ENCODE data around the gene CD44. TPM values are rescaled to one million over a fixed set of nuclear protein-coding genes. Genes with fewer than 3 reads are reported as not detected.

CD44 gene
- total and polyA plus RNA-seq, 9 donors = 8.3 to 330 (median 26.0) TPM

DNA sequence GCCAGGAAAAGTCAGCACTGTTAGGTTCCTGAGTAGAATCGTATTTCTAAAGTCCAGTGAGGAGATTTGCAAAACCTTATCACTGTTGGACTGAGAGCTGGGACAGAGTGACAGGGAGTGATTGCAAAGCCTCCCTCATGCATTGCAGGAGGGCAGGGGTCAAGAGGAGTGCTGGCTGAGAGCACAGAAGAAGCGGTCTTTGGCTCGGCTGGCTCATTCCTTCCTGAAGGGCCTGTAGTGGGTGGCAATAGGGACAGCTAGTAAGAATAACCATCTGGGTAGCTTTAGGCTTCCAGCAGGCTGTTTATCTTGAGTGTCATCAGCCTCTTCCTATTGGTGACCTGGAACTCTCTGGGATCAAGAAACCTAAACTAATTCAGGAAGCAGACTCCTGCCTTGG, 53.4 kb downstream of the CD44 start:
- H3K4me3 ChIP-seq = no peak overlapping the region
- H3K9me3 ChIP-seq = no peaks in the 10 kb centered on the region
- intact Hi-C loops (cut with DNase I) = no loop called here
- H3K27me3 ChIP-seq = no peaks in the 10 kb centered on the region
- peaks cover 10% of the 10 kb centered on the region for H3K4me1 ChIP-seq (ENCODE audit: insufficient read depth)
- DNase-seq = peak in 1 of 5 donors; percentile 27
- no peak overlapping the region for H3K27ac ChIP-seq
- no peaks in the 10 kb centered on the region for H3K36me3 ChIP-seq
- TF ChIP-seq EP300 (IDR thresholded peaks at IDR 0.05) (no peak), POLR2A (IDR thresholded peaks at IDR 0.05) (no peak)
- TF ChIP-seq, protein P1, sequence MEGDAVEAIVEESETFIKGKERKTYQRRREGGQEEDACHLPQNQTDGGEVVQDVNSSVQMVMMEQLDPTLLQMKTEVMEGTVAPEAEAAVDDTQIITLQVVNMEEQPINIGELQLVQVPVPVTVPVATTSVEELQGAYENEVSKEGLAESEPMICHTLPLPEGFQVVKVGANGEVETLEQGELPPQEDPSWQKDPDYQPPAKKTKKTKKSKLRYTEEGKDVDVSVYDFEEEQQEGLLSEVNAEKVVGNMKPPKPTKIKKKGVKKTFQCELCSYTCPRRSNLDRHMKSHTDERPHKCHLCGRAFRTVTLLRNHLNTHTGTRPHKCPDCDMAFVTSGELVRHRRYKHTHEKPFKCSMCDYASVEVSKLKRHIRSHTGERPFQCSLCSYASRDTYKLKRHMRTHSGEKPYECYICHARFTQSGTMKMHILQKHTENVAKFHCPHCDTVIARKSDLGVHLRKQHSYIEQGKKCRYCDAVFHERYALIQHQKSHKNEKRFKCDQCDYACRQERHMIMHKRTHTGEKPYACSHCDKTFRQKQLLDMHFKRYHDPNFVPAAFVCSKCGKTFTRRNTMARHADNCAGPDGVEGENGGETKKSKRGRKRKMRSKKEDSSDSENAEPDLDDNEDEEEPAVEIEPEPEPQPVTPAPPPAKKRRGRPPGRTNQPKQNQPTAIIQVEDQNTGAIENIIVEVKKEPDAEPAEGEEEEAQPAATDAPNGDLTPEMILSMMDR (IDR thresholded peaks at IDR 0.05) = no peak
- 13 to 39% (median 23%) methylated on average over 3 of the region's 3 CpGs for WGBS, 3 donors

DNA sequence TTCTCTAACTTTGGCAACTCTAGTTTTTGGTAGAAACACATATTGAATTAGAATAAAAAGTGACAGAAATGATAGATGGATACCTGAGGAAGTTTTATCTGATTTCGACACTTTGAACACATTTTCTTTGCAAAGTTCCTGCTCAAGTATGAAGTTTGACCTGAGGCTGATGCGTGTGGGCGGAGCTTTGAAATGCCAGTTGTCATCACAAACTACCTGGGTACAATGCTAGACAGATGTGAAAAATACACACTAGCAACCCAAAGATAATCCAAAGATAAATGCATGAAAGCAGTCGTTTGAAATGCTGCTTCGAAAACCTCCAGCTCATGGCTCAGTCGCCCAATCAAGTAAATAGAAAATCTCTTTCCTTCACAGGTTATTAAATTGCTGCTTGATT, 54.8 kb downstream of the CD44 start:
- intact Hi-C loops (cut with DNase I) = no loop called here
- H3K27me3 ChIP-seq = no peaks in the 10 kb centered on the region
- H3K9me3 ChIP-seq = no peaks in the 10 kb centered on the region
- 91 to 95% (median 94%) methylated on average over 6 of the region's 6 CpGs for WGBS, 3 donors
- no peak overlapping the region for H3K4me3 ChIP-seq
- TF ChIP-seq POLR2A (IDR thresholded peaks at IDR 0.05) = no peak
- TF ChIP-seq EP300 (IDR thresholded peaks at IDR 0.05) = no peak
- TF ChIP-seq, protein P1 (IDR thresholded peaks at IDR 0.05) = no peak
- peaks cover 7% of the 10 kb centered on the region for H3K4me1 ChIP-seq (ENCODE audit: insufficient read depth)
- no peaks in the 10 kb centered on the region for H3K36me3 ChIP-seq
- H3K27ac ChIP-seq = no peak overlapping the region
- no peak for DNase-seq

DNA sequence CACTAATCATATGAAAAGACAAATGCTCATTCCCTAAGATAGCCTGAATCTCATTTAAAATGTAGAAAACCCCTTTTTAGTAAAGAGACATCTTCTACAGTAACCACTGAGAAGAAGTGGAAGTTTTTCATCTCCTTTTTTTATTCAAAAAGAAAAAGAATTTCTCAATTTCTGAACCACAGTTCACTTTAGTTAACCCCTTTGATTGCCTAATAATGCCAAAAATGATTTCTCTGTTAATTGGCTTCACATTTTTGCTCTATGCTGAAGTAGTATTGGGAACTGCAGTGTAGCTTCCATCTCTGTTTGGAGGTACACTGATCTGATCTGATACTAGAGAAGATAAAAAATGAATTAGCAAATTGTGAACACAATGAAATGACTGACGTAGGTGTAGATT, 58.3 kb downstream of the CD44 start:
- no peaks in the 10 kb centered on the region for H3K9me3 ChIP-seq
- WGBS, 3 donors = 91 to 100% (median 97%) methylated on average over 1 of the region's 1 CpG
- TF ChIP-seq POLR2A (IDR thresholded peaks at IDR 0.05) = no peak
- TF ChIP-seq, protein P1 (IDR thresholded peaks at IDR 0.05) = no peak
- TF ChIP-seq EP300 (IDR thresholded peaks at IDR 0.05) = no peak
- no peaks in the 10 kb centered on the region for H3K36me3 ChIP-seq
- no peak overlapping the region for H3K4me3 ChIP-seq
- no peak overlapping the region for H3K27ac ChIP-seq
- DNase-seq = no peak
- intact Hi-C loops (cut with DNase I) = no loop called here
- no peaks in the 10 kb centered on the region for H3K27me3 ChIP-seq
- no peaks in the 10 kb centered on the region for H3K4me1 ChIP-seq (ENCODE audit: insufficient read depth)

DNA sequence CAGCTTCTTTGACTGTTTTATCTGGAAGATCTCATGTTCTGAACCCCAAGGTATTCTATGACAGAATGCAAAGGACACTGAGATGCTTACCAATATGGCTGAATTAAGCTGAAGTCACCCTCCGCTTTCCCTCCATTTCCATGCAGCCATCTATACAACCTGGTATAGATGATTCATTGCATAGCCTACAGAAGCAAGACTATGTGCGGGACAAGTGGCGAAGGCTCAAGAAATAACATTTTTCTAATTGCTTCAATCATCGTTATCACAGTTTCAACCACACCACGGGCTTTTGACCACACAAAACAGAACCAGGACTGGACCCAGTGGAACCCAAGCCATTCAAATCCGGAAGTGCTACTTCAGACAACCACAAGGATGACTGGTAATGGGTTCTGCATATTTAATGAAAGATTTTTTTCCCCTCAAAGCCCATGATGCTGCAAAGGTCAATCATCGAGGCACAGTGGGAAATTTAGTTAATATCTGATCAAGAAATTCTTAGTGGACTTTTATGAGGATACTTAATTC, 61.9 kb downstream of the CD44 start:
- Histone ChIP-seq H3K9me3 (no peaks in the 10 kb centered on the region), H3K27ac (no peak overlapping the region), H3K4me3 (no peak overlapping the region), H3K36me3 (no peaks in the 10 kb centered on the region), H3K4me1 (ENCODE audit: insufficient read depth) (no peaks in the 10 kb centered on the region), H3K27me3 (no peaks in the 10 kb centered on the region)
- intact Hi-C loops (cut with DNase I) = no loop called here
- TF ChIP-seq, protein P1 (IDR thresholded peaks at IDR 0.05) = no peak
- TF ChIP-seq EP300 (IDR thresholded peaks at IDR 0.05) (no peak), POLR2A (IDR thresholded peaks at IDR 0.05) (no peak)
- 93 to 95% (median 95%) methylated on average over 7 of the region's 7 CpGs for WGBS, 3 donors
- no peak for DNase-seq

All from ovary (tissue), 9 donors.